DMS79 treated with DMSO at 0.1 percent for 48 hours (cell line): ENCODE measurements around the gene SORCS1.

Experiments
- DNase-seq: peaks from one replicate; lab custom pipeline; 2025; lab: John Stamatoyannopoulos, UW

SORCS1 gene

GRCh38 chr10:107163881-107164861 is at the start of gene SORCS1:
SORCS1 (minus strand) TSS chr10:107164706.
- no peak for DNase-seq

GRCh38 chr10:107214261-107214660 is 49.8 kb upstream of the SORCS1 start:
- no peak for DNase-seq

DNA sequence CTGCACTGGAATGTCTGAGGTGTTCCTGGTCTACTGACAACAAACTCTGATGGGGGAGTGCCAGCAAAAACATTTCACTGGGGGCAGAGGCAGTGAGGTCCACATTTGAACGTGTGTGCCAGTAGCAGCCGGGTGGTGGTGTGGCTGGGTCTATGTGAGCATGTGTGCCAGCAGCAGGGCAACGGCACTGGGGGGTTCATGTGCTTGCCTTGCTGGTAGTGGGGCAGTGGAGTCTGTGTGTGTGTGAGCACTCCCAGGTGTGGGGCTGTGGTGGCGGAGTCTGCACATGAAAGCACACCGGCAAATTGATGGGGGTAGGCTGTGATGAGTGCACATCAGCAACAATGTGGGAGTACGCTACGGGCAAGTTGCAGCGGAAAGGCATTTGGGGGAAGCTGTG is 49.4 kb upstream of the SORCS1 start:
- DNase-seq, result no peak

GRCh38 chr10:107206833-107207232 is 42.3 kb upstream of the SORCS1 start:
- DNase-seq, result no peak

GRCh38 chr10:107169516-107169915 is 5.0 kb upstream of the SORCS1 start:
- no peak for DNase-seq

GRCh38 chr10:107168738-107169137 is 4.2 kb upstream of the SORCS1 start:
- DNase-seq, result no peak

- no peak for DNase-seq
Observed at GRCh38 chr10:107166403-107166802, 1.9 kb upstream of the SORCS1 start.

DNA sequence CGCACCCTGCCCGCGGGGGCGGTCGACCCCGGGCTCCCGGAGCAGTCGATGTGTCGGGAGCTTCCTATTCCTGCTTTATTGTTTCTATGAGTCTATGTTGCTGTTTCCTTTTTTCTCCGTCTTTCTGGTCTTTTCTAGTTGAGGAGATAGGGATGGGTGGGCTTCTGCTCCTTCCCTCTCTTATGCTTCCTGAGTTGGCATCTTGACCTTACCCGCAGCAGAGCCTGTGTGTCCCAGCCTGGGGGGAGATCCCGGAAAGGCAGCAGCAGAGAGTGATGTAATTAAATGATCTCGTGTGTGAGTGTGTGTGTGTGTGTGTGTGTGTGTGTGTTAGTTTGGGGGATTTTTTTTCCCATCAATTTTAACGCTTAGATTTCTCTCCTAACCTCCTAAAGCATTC is 486 bp upstream of the SORCS1 start:
- DNase-seq, result no peak

GRCh38 chr10:107163076-107163855 is 1.2 kb downstream of the SORCS1 start:
- DNase-seq, result no peak

DNA sequence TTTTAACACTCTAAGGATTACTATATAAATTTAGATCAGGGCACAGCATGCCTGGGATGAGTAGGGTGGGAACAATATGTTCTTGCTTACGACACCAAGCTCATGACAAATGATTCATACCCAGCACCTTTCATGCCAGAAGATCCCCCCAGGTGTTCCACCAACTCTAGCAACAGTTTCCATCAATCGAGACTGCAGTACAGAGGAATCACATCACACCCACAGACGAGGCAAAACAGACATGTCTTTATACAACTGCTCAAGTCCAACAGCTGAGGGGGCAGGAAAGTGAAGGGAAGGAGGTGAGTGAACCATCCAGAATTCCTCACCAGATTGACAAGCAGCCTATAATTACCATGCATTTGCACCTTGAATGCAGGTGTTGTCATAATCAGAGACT is 3.6 kb downstream of the SORCS1 start:
- DNase-seq, result no peak

DNA sequence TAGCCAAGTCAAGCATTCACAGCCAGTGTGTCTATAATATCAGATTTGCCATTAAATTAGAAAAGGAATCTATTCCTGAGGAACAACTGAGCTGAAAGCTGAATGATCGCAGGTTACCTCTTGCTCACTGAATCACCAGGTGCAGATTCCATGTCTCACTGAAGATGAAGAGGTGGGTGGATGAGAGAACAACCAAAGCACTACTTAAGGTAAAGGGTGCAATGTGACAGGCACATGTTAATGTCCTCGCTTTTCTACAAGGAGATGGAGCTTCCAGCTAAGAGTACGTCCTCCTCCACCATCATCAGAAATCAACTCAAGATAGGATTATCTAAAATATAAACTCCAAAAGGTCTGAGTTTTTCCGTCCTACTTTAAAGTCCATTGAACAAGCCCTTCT is 4.6 kb downstream of the SORCS1 start:
- no peak for DNase-seq

DNA sequence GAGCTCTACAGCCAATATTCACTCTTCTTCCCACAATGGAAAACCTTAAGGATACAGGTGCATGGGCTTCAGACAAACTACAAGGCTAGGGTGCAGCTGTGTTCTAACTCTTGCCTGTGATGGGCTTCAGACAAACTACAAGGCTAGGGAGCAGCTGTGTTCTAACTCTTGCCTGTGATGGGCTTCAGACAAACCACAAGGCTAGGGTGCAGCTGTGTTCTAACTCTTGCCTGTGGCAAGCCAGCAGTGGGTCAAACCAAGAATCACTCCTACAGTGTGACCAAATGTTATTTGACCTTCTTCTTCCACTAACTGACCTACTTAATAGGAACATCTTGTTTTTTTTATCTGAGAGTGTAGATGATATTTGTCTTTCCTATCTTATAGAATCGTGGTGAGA is 7.4 kb downstream of the SORCS1 start:
- DNase-seq, result no peak

GRCh38 chr10:107152087-107152486 is 12.4 kb downstream of the SORCS1 start:
- no peak for DNase-seq

DNA sequence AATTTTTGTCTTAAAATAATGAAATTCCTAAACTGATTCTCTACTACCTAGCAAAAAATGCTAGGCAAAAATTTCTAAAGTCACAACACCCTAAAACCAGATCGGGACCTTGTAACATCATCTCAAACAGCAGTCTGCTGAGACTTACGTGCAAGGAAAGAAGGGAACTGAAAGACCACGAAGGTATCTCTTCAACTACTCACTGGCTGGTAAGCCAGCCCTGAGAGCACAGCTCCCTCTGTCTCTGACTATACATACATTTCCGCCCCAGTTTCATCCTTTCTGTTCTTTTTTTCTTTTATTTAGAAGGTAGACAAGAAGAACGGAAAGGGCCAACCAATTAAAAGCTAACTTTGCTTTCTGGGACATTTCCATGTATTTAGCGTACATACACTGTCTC is 15.6 kb downstream of the SORCS1 start:
- no peak for DNase-seq

DNA sequence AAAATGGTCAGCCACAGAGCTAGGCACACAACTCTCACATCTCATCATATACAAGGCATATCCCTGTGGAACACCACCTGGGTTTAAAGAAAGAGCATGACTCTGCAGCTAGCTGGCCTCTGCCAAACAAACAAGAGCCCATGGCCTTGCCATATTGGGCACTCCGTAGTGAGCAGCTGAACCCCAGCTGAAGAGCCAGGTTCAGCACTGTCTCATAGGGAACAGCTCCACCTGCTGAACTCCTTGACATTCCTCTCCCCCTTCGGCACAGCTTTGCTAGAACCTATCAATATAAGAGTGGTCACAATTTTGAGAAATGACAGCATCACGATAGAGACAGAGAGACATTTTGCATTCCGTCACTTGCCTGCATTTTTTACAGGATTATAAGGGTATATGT is 20.0 kb downstream of the SORCS1 start:
- DNase-seq, result no peak

GRCh38 chr10:107141524-107142061 is 22.9 kb downstream of the SORCS1 start:
- no peak for DNase-seq

DNA sequence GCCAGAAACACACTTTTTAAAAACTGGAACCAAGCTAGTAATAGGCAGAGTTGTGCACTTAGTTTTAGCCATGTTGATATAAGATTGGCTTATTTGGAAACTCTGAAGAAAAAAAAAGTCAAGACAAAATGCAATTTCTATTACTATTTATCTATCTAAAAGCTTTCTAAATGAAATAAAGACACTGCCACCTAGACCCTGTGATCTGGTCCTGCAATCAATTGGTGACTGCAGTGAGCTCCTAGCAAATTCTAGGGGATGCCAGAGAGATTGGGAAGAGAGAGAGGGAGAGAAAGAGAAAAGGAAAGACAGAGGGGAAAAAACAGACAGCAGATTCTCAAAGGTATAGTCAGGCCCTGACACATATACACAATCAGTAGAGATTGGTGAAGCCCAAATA is 25.3 kb downstream of the SORCS1 start:
- no peak for DNase-seq

DNA sequence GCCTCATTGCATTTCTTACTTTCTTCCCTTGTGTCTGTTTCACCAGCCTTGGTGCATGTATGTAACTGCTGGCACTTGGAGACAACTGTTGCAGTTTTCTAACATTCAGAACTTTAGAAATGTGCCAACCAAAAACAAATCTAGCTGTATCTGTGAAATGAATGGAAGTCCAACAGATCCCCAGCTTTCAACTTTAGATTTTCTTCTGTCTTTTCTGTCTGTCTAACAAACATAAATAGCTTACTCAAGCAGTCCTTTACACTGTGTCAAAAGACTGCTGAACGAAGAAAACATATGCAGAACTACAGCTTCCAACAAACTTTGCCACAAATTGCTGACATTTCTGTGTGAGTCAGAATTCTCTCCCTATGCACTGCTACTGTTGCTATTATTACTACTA is 30.9 kb downstream of the SORCS1 start:
- no peak for DNase-seq

- no peak for DNase-seq
Observed at GRCh38 chr10:107129000-107129399, 35.5 kb downstream of the SORCS1 start.

GRCh38 chr10:107126512-107127065 is 37.9 kb downstream of the SORCS1 start:
- DNase-seq, result no peak

DNA sequence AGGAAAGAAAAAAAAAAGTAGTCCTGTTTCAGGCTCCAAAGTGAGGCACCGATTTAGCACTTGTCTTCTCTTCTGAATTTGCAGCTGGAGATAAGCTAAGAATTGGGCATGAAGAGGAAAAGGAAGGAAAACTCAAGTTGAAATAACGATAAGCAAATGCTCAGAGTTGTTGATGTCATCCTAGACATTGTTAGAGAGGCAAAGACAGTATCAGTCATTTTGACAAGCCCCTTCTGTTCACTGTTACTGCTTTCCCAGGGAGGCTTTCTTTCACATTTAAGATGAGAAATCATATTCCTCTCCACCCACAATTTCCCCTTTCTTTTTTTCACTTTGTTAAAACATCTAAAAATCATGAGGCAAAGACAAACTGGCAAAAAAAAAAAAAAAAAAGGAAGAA is 41.8 kb downstream of the SORCS1 start:
- no peak for DNase-seq

DNA sequence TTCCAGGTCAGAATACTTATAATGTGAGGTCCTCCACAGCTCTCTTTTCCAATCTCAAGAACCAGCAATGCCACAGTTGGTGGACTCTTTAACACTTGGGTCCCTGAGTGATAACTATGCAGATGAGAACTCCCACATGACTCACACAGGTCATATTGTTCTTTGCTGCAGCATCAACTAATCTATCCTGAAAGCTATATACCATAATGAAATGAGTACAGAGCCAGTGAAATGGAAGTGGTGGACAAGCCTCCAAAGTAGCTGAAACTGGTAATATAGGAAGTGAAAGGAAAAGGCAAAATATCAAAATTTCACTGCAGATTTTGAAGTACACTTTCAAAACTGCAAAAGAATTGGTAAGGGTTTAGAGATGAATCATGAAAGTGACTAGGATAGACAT is 45.6 kb downstream of the SORCS1 start:
- DNase-seq, result no peak
